Mammary epithelial cell (primary cell): ENCODE measurements around the gene CUX1.

Experiments
- CTCF ChIP-seq, 2 donors: IDR thresholded peaks in 1 of 2; conservative IDR thresholded peaks in 1 of 2; 2 replicates each; pipeline ENCODE4 v1.5.1; 2011 to 2012; ENCODE audit warnings: inconsistent platforms in 2 of 2, low read length in 2 of 2, mild to moderate bottlenecking in 2 of 2, control low read depth in 1 of 2, low read depth in 1 of 2; ENCODE audit not compliant: insufficient read depth in 1 of 2; ENCODE audit errors: extremely low read depth in 1 of 2
- EZH2 ChIP-seq: IDR thresholded peaks from 2 replicates; pipeline ENCODE4 v1.6.1; 2012; ENCODE audit warnings: low read length, inconsistent platforms, borderline replicate concordance

GRCh38 chr7:102065226-102065625 lies 247.8 kb downstream of the CUX1 start:
- TF ChIP-seq CTCF (conservative IDR thresholded peaks at IDR 0.05 in 1 of 2, IDR thresholded peaks at IDR 0.05 in 1 of 2; ENCODE audit: extremely low read depth in 1 of 2, insufficient read depth in 1 of 2, low read depth in 1 of 2, low read length in 2 of 2) (no peak), EZH2 (no peak)
